Loucy (cell line): ENCODE measurements around the gene C6orf47.

Experiments
- H2AFZ ChIP-seq: fragments of 200-600 bp; sonication (generic); 2 replicates; pipeline ENCODE4 v1.6.0; 2016; ENCODE audit warnings: antibody characterized with exemption, mild to moderate bottlenecking, low read length, moderate library complexity
- H3F3A ChIP-seq: fragments of 200-600 bp; 2 replicates; pipeline ENCODE4 v1.6.0; 2016; ENCODE audit warnings: antibody characterized with exemption, low read depth, mild to moderate bottlenecking
- H3K27me3 ChIP-seq: fragments of 200-600 bp; sonication (generic); 2 replicates; pipeline ENCODE4 v1.6.1; 2014; ENCODE audit warnings: low read length, mild to moderate bottlenecking; ENCODE audit not compliant: insufficient read depth, poor library complexity, severe bottlenecking
- H3K36me3 ChIP-seq: fragments of 200-600 bp; sonication (generic); 2 replicates; pipeline ENCODE4 v1.6.1; 2016; ENCODE audit warnings: low read length; ENCODE audit not compliant: insufficient read depth
- H3K4me1 ChIP-seq: fragments of 200-600 bp; sonication (generic); 2 replicates; pipeline ENCODE4 v1.5.1; 2014; ENCODE audit warnings: low read length, mild to moderate bottlenecking; ENCODE audit not compliant: insufficient read depth, poor library complexity, severe bottlenecking
- H3K4me2 ChIP-seq: fragments of 200-600 bp; sonication (generic); 2 replicates; pipeline ENCODE4 v1.6.0; 2014; ENCODE audit warnings: antibody characterized with exemption, low read length, low read depth, mild to moderate bottlenecking; ENCODE audit not compliant: poor library complexity, severe bottlenecking
- H3K4me3 ChIP-seq: fragments of 200-600 bp; sonication (generic); 2 replicates; pipeline ENCODE4 v1.5.1; 2014; ENCODE audit warnings: low read length, mild to moderate bottlenecking, mixed read lengths; ENCODE audit not compliant: poor library complexity, severe bottlenecking
- H3K79me2 ChIP-seq: fragments of 200-600 bp; sonication (generic); 2 replicates; pipeline ENCODE4 v1.6.1; 2014; ENCODE audit warnings: low read length; ENCODE audit not compliant: insufficient read depth
- H3K9ac ChIP-seq: fragments of 200-600 bp; sonication (generic); 2 replicates; pipeline ENCODE4 v1.6.0; 2014; ENCODE audit warnings: mild to moderate bottlenecking, low read depth, low read length, moderate library complexity; ENCODE audit not compliant: poor library complexity, severe bottlenecking
- H3K9me2 ChIP-seq: fragments of 200-600 bp; sonication (generic); replicated peaks from 2 replicates; pipeline ENCODE4 v1.6.1; 2016; ENCODE audit warnings: low read depth, low read length, mixed read lengths
- H3K9me3 ChIP-seq: fragments of 200-600 bp; sonication (generic); 2 replicates; pipeline ENCODE4 v1.6.1; 2014; ENCODE audit warnings: mild to moderate bottlenecking, antibody characterized with exemption, low read length, low read depth; ENCODE audit not compliant: insufficient read depth
- H4K20me1 ChIP-seq: fragments of 200-600 bp; sonication (generic); 2 replicates; pipeline ENCODE4 v1.6.0; 2014; ENCODE audit warnings: antibody characterized with exemption, low read length, mild to moderate bottlenecking; ENCODE audit not compliant: insufficient read depth, poor library complexity, severe bottlenecking
- CTCF ChIP-seq: fragments of 200-600 bp; sonication (generic); conservative IDR thresholded peaks from 2 replicates; pipeline ENCODE4 v1.5.1; 2014; ENCODE audit warnings: mild to moderate bottlenecking, antibody characterized with exemption, low read length
- EZH2phosphoT487 ChIP-seq: fragments of 200-600 bp; IDR thresholded peaks from 2 replicates; pipeline ENCODE4 v1.6.1; 2018; ENCODE audit warnings: antibody characterized with exemption, mild to moderate bottlenecking, moderate library complexity, borderline replicate concordance

C6orf47 gene

GRCh38 chr6:31669676-31670075 lies 9.1 kb upstream of the C6orf47 start, which contains the start of gene LY6G5B:
LY6G5B (plus strand) TSS chr6:31669976; CDS start chr6:31670951, 975 bp downstream.
- peaks cover 54% of the 10 kb centered on the region; the same call in 1 of the 2 replicates for H3K36me3 ChIP-seq
- no peak within 1 kb of the TSS for H3K4me3 ChIP-seq
- H2AFZ ChIP-seq: no peak within 1 kb of the TSS
- no peaks in the 10 kb centered on the region for H3K9me3 ChIP-seq
- H3K27me3 ChIP-seq: no peaks in the 10 kb centered on the region
- H3K9me2 ChIP-seq: no peaks in the 10 kb centered on the region
- peaks cover 51% of the 10 kb centered on the region for H3K79me2 ChIP-seq
- peaks cover 22% of the 10 kb centered on the region for H4K20me1 ChIP-seq
- TF ChIP-seq EZH2phosphoT487 (no peak), CTCF (no peak)
- peak within 1 kb of the TSS; percentile 98 for H3K9ac ChIP-seq
- H3F3A ChIP-seq: no peaks in the 10 kb centered on the region
- H3K4me2 ChIP-seq: peak within 1 kb of the TSS; percentile 99
- H3K4me1 ChIP-seq: peaks cover 24% of the 10 kb centered on the region

GRCh38 chr6:31666337-31666965 lies 5.9 kb upstream of the C6orf47 start:
- no peaks in the 10 kb centered on the region for H3K9me3 ChIP-seq
- no peaks in the 10 kb centered on the region for H3K27me3 ChIP-seq
- H3K4me2 ChIP-seq: peak overlapping the region; percentile 99
- no peaks in the 10 kb centered on the region for H3K9me2 ChIP-seq
- peaks cover 38% of the 10 kb centered on the region for H3K4me1 ChIP-seq
- no peaks in the 10 kb centered on the region for H3F3A ChIP-seq
- H4K20me1 ChIP-seq: peaks cover 22% of the 10 kb centered on the region
- H3K36me3 ChIP-seq: peaks cover 43% of the 10 kb centered on the region; the same call in 1 of the 2 replicates
- H3K4me3 ChIP-seq: peak overlapping the region; percentile 88
- H3K79me2 ChIP-seq: peaks cover 77% of the 10 kb centered on the region
- H3K9ac ChIP-seq: peak overlapping the region; percentile 98
- TF ChIP-seq EZH2phosphoT487 (no peak), CTCF (no peak)
- peak overlapping the region; percentile 65 for H2AFZ ChIP-seq

DNA sequence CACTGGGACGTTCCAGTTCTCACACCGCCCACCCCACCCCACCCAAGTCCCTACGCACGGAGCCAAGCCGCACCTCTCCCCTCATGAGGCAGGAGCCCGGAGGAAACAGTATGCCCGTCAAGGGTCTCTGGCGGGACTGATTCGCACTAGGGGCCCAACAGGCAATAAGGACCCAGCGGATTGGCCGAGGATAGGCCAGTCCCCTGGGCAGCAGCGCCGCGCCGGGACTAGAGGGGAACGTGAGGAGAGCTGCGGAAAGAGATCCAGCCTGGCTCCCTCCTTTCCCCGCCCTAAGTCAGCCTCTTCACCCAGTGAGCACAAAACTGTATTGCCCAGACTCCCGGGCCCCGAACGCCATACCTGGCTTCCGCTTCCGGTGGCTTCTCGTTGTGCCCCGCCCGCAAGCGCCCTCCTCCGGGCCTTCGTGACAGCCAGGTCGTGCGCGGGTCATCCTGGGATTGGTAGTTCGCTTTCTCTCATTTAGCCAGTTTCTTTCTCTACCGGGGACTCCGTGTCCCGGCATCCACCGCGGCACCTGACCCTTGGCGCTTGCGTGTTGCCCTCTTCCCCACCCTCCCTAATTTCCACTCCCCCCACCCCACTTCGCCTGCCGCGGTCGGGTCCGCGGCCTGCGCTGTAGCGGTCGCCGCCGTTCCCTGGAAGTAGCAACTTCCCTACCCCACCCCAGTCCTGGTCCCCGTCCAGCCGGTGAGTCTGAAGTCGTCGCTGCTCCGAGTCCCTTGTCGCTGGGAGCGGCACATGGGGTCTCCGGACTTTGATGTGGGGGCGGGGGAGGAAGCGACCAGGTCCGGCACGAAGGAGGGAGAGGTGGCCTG lies 5.1 kb upstream of the C6orf47 start, which contains the start of gene CSNK2B:
CSNK2B (plus strand) TSS at position 580 of the 836 bp plus-strand sequence. CDS start 752 bp downstream, outside the sequence.
- H3K27me3 ChIP-seq: no peaks in the 10 kb centered on the region
- H3K9ac ChIP-seq: peak within 1 kb of the TSS; percentile 98
- peaks cover 43% of the 10 kb centered on the region for H3K4me1 ChIP-seq
- peak within 1 kb of the TSS; percentile 99 for H3K4me2 ChIP-seq
- peak within 1 kb of the TSS; percentile 88 for H3K4me3 ChIP-seq
- no peaks in the 10 kb centered on the region for H3K9me2 ChIP-seq
- peaks cover 74% of the 10 kb centered on the region for H3K79me2 ChIP-seq
- no peaks in the 10 kb centered on the region for H3K9me3 ChIP-seq
- H3F3A ChIP-seq: no peaks in the 10 kb centered on the region
- no peak for TF ChIP-seq CTCF
- TF ChIP-seq EZH2phosphoT487: no peak
- peak within 1 kb of the TSS; percentile 68 for H2AFZ ChIP-seq
- H4K20me1 ChIP-seq: peaks cover 21% of the 10 kb centered on the region
- H3K36me3 ChIP-seq: peaks cover 35% of the 10 kb centered on the region; the same call in 1 of the 2 replicates
